Ishikawa (cell line): ENCODE measurements around the gene RAB5IF.

Experiments used
- CEBPB ChIP-seq: IDR thresholded peaks from 2 replicates; pipeline ENCODE4 v1.6.1; 2012
- CREB1 ChIP-seq: IDR thresholded peaks from 2 replicates; pipeline ENCODE4 v1.6.1; 2012; ENCODE audit warnings: low read depth
- EP300 ChIP-seq: IDR thresholded peaks from 2 replicates; pipeline ENCODE4 v1.6.1; 2012; ENCODE audit warnings: borderline replicate concordance
- RAD21 ChIP-seq: IDR thresholded peaks from 2 replicates; pipeline ENCODE4 v1.6.1; 2012; ENCODE audit warnings: low read depth
- TEAD4 ChIP-seq: IDR thresholded peaks from 2 replicates; pipeline ENCODE4 v1.6.1; 2012
- YY1 ChIP-seq: IDR thresholded peaks from 2 replicates; pipeline ENCODE4 v1.6.1; 2012; ENCODE audit warnings: low read depth
- TF ChIP-seq, protein P1 (sequence below): IDR thresholded peaks from 2 replicates; pipeline ENCODE4 v1.6.1; 2012; ENCODE audit warnings: low read depth, mild to moderate bottlenecking
- TF ChIP-seq, protein P2 (sequence below): IDR thresholded peaks from 2 replicates; pipeline ENCODE4 v1.6.1; 2012

DNA sequence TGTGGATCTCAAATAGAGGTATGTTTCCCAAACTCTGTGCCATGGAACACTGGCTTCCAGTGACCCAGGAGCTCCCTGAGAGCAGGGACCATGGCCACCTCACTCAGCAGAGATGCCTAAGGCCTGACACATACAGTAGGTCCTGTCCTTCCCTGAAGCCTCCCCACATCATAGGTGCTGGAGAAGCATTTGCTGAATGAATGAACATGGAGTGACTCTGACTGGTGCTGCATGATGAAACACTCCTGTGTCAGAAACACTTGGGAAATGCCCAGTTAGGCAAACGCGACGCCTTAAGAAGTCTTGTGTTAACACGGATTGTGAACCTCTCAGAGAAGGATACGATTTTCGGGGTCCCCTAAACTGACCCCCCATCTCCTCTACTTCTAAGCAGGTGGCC lies 26.1 kb downstream of the RAB5IF start:
- no peak for TF ChIP-seq YY1
- TF ChIP-seq EP300, result no peak
- TF ChIP-seq, protein P1, sequence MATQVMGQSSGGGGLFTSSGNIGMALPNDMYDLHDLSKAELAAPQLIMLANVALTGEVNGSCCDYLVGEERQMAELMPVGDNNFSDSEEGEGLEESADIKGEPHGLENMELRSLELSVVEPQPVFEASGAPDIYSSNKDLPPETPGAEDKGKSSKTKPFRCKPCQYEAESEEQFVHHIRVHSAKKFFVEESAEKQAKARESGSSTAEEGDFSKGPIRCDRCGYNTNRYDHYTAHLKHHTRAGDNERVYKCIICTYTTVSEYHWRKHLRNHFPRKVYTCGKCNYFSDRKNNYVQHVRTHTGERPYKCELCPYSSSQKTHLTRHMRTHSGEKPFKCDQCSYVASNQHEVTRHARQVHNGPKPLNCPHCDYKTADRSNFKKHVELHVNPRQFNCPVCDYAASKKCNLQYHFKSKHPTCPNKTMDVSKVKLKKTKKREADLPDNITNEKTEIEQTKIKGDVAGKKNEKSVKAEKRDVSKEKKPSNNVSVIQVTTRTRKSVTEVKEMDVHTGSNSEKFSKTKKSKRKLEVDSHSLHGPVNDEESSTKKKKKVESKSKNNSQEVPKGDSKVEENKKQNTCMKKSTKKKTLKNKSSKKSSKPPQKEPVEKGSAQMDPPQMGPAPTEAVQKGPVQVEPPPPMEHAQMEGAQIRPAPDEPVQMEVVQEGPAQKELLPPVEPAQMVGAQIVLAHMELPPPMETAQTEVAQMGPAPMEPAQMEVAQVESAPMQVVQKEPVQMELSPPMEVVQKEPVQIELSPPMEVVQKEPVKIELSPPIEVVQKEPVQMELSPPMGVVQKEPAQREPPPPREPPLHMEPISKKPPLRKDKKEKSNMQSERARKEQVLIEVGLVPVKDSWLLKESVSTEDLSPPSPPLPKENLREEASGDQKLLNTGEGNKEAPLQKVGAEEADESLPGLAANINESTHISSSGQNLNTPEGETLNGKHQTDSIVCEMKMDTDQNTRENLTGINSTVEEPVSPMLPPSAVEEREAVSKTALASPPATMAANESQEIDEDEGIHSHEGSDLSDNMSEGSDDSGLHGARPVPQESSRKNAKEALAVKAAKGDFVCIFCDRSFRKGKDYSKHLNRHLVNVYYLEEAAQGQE, result no peak
- TF ChIP-seq CREB1, result no peak
- no peak for TF ChIP-seq CEBPB
- no peak for TF ChIP-seq TEAD4
- TF ChIP-seq RAD21, result no peak
- TF ChIP-seq, protein P2, sequence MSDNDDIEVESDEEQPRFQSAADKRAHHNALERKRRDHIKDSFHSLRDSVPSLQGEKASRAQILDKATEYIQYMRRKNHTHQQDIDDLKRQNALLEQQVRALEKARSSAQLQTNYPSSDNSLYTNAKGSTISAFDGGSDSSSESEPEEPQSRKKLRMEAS, result no peak
